HCT116 (cell line): ENCODE measurements around the gene DPP6.

Source experiments
- ATF3 ChIP-seq: IDR thresholded peaks from 2 replicates; pipeline ENCODE4 v1.6.1; 2012
- CEBPB ChIP-seq: IDR thresholded peaks from 2 replicates; pipeline ENCODE4 v1.6.1; 2012; ENCODE audit warnings: low read depth
- CTCF ChIP-seq, 3 experiments: fragments of 200-600 bp in 1 of 3; sonication (generic) in 1 of 3; IDR thresholded peaks in 2 of 3; conservative IDR thresholded peaks in 1 of 3; 2 replicates each; pipeline ENCODE4 v1.5.1; 2012 to 2017; ENCODE audit warnings: low read depth in 2 of 3, low read length in 2 of 3, antibody characterized with exemption in 1 of 3, borderline replicate concordance in 1 of 3, control low read depth in 1 of 3, mild to moderate bottlenecking in 1 of 3, mixed read lengths in 1 of 3, mixed run types in 1 of 3, moderate library complexity in 1 of 3; ENCODE audit not compliant: insufficient read depth in 1 of 3
- EGR1 ChIP-seq: IDR thresholded peaks from 2 replicates; pipeline ENCODE4 v1.6.1; 2012; ENCODE audit warnings: low read depth
- EZH2 ChIP-seq: fragments of 200-600 bp; sonication (generic); IDR thresholded peaks from 2 replicates; pipeline ENCODE4 v1.6.1; 2017; ENCODE audit warnings: antibody characterized with exemption, mixed run types
- MAX ChIP-seq: IDR thresholded peaks from 2 replicates; pipeline ENCODE4 v1.6.1; 2012
- POLR2A ChIP-seq: IDR thresholded peaks from 2 replicates; pipeline ENCODE4 v1.7.0; 2011; ENCODE audit warnings: borderline replicate concordance; ENCODE audit not compliant: insufficient read depth, insufficient read length; ENCODE audit errors: extremely low read depth
- POLR2AphosphoS5 ChIP-seq: IDR thresholded peaks from 2 replicates; pipeline ENCODE4 v1.6.1; 2011; ENCODE audit warnings: mild to moderate bottlenecking, low read depth, low read length, moderate library complexity
- REST ChIP-seq: IDR thresholded peaks from 2 replicates; pipeline ENCODE4 v1.6.1; 2012; ENCODE audit warnings: low read depth
- SIN3A ChIP-seq: IDR thresholded peaks from 2 replicates; pipeline ENCODE4 v1.6.1; 2012; ENCODE audit warnings: low read depth
- SRF ChIP-seq: IDR thresholded peaks from 2 replicates; pipeline ENCODE4 v1.6.1; 2012; ENCODE audit warnings: low read depth
- YY1 ChIP-seq: IDR thresholded peaks from 2 replicates; pipeline ENCODE4 v1.6.1; 2011; ENCODE audit warnings: low read length, low read depth, moderate library complexity, mild to moderate bottlenecking; ENCODE audit not compliant: insufficient replicate concordance; ENCODE audit errors: extremely low read depth
- ZFX ChIP-seq: fragments of 450-650 bp; IDR thresholded peaks from 2 replicates; pipeline ENCODE4 v1.6.1; 2017
- TF ChIP-seq, protein P1 (sequence below): IDR thresholded peaks from 2 replicates; pipeline ENCODE4 v1.6.1; 2011; ENCODE audit warnings: mild to moderate bottlenecking, low read length, moderate library complexity; ENCODE audit not compliant: insufficient replicate concordance; ENCODE audit errors: extremely low read depth

GRCh38 chr7:154591544-154591943 is 539.3 kb downstream of the DPP6 start:
- TF ChIP-seq ATF3 (no peak), CTCF (IDR thresholded peaks at IDR 0.05 in 2 of 3, conservative IDR thresholded peaks at IDR 0.05 in 1 of 3; ENCODE audit: borderline replicate concordance in 1 of 3, insufficient read depth in 1 of 3, low read depth in 2 of 3, low read length in 2 of 3) (no peak), SRF (no peak), MAX (no peak), POLR2A (no peak), SIN3A (no peak), REST (no peak), YY1 (no peak), ZFX (no peak), POLR2AphosphoS5 (no peak), EZH2 (no peak), CEBPB (no peak), EGR1 (no peak)
- TF ChIP-seq, protein P1, sequence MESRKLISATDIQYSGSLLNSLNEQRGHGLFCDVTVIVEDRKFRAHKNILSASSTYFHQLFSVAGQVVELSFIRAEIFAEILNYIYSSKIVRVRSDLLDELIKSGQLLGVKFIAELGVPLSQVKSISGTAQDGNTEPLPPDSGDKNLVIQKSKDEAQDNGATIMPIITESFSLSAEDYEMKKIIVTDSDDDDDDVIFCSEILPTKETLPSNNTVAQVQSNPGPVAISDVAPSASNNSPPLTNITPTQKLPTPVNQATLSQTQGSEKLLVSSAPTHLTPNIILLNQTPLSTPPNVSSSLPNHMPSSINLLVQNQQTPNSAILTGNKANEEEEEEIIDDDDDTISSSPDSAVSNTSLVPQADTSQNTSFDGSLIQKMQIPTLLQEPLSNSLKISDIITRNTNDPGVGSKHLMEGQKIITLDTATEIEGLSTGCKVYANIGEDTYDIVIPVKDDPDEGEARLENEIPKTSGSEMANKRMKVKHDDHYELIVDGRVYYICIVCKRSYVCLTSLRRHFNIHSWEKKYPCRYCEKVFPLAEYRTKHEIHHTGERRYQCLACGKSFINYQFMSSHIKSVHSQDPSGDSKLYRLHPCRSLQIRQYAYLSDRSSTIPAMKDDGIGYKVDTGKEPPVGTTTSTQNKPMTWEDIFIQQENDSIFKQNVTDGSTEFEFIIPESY: no peak
